HepG2 (cell line): Measurements from ENCODE around the gene FOXD3. TPM values are rescaled to one million over a fixed set of nuclear protein-coding genes. Genes with fewer than 3 reads are reported as not detected.

Experiments
- ELF3 ChIP-seq: IDR thresholded peaks from 2 replicates; pipeline ENCODE4 v1.6.1; 2016; ENCODE audit warnings: missing genetic modification reagents, missing compliant biosample characterization
- RARG ChIP-seq: sonication (generic); formaldehyde crosslinking; IDR thresholded peaks from 2 replicates; pipeline ENCODE4 v1.4.0; 2020; ENCODE audit warnings: low read depth, mild to moderate bottlenecking, missing genetic modification reagents
- SRSF1 ChIP-seq: fragments of 200-400 bp; formaldehyde crosslinking; optimal IDR thresholded peaks from 2 replicates; pipeline ENCODE3; 2017; ENCODE audit warnings: mild to moderate bottlenecking, low read depth, low read length, moderate library complexity
- ZFP36L1 ChIP-seq: sonication (generic); formaldehyde crosslinking; IDR thresholded peaks from 2 replicates; pipeline ENCODE4 v1.8.0; 2022; ENCODE audit warnings: mild to moderate bottlenecking, missing genetic modification reagents, moderate library complexity
- ZNF225 ChIP-seq: sonication (generic); formaldehyde crosslinking; IDR thresholded peaks from 2 replicates; pipeline ENCODE4 v1.4.0; 2020; ENCODE audit warnings: mild to moderate bottlenecking, missing genetic modification reagents
- polyA plus RNA-seq, 8 experiments: library from polyadenylated mRNA; depleted of rRNA in 3 of 8; stranded (reverse) in 7 of 8; unstranded in 1 of 8; fragments of >200 nt; fragmentation: Illumina TruSeq in 4 of 8; extraction: Trizol in 4 of 8; gene quantifications; 2 replicates each; pipeline versions ENCODE4 v1.2.1 to v1.2.3, GENCODE V29; 2011 to 2016; ENCODE audit warnings: low read depth in 4 of 8, missing spikeins in 1 of 8, mixed read lengths in 1 of 8; ENCODE audit not compliant: insufficient read depth in 1 of 8
- total RNA-seq, 5 experiments: library from RNA; depleted of rRNA; stranded (reverse); fragments of >200 nt; fragmentation: Illumina TruSeq; extraction: Trizol; gene quantifications; 2 replicates each; pipeline ENCODE4 v1.2.3, GENCODE V29; 2016; ENCODE audit warnings: low read depth in 1 of 5
- TF ChIP-seq, protein P1 (sequence below): sonication (generic); formaldehyde crosslinking; IDR thresholded peaks from 2 replicates; pipeline ENCODE4 v1.5.1; 2020; ENCODE audit warnings: missing genetic modification reagents, mild to moderate bottlenecking, borderline replicate concordance
- TF ChIP-seq, protein P2 (sequence below): sonication (generic); formaldehyde crosslinking; conservative IDR thresholded peaks from 2 replicates; pipeline ENCODE4 v1.5.0; 2020; ENCODE audit warnings: missing genetic modification reagents
- TF ChIP-seq, protein P3 (sequence below): sonication (generic); formaldehyde crosslinking; IDR thresholded peaks from 2 replicates; pipeline ENCODE4 v1.5.0; 2020; ENCODE audit warnings: missing genetic modification reagents
- TF ChIP-seq, protein P4 (sequence below): sonication (generic); formaldehyde crosslinking; IDR thresholded peaks from 2 replicates; pipeline ENCODE4 v1.4.0; 2020; ENCODE audit warnings: missing genetic modification reagents

Gene FOXD3
- total and polyA plus RNA-seq, 2 of the 13 experiments (the other 11 are each of a cell fraction or from before 2014, with no cell fraction given): not detected

DNA sequence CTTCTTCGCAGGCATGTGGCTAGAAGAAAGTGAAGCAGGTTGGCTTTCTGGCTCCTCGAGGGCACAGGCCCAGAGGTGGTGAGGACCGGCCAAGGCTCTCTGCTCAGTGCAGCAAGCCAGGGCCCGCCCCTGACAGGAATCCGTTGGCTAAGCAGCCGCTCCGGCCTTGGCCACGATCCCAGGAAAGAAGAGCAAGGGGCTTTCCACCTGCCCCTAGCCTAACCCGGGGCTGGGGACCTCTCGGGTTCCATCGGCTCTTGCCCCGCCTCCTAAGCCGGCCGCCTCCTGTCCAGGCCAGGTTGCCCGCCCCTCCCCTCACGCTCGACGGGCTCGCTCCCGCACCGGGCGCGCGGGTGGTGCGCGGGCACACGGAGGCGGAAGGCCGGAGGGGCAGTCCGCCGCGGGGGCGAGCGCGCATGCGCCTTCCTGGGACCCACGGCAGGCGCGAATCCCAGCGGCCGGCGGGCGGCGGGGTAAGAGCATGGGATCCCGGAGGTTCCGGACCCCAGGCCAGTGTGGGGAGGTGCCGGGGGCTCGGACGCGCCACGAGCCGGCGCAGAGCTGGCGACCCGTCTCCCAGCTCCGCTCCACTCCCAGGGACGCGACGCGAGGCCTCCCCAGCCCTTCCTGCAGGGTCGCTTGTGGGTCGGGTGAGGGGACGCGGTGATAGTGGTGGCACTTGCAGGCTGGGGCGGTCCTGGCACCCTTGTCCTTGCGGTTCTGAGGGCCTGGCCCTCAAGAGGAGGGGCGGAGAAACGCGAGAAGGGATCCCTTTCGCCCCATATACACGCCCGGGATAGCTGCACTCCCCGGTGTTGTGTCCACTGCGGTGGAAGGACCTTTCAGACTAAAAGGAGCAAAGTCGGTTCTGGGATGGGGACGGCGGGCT, 45.1 kb downstream of the FOXD3 start, which contains the start of gene ALG6 (continued):
- TF ChIP-seq ZFP36L1 (CRISPR knock-in tag) (0 out of 2 replicates have a peak, but pooled peaks have one; percentile 36), RARG (CRISPR knock-in tag) (no peak), ZNF225 (CRISPR knock-in tag) (0 out of 2 replicates have a peak, but pooled peaks have one; percentile 58), ELF3 (CRISPR knock-in tag) (no peak; the same call in 1 of the 2 replicates), SRSF1 (no peak)
- TF ChIP-seq, protein P1, sequence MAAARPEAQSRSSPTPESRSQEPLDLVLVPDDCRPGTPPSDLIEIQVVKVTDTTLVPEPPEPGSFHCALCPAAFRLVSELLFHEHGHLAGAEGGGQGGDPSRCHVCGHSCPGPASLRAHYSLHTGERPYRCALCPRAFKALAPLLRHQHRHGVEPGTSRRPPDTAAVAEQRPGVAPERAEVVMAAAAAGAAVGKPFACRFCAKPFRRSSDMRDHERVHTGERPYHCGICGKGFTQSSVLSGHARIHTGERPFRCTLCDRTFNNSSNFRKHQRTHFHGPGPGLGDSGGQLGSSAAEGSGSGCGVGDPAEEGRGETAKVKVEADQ (CRISPR knock-in tag): no peak
- TF ChIP-seq, protein P2, sequence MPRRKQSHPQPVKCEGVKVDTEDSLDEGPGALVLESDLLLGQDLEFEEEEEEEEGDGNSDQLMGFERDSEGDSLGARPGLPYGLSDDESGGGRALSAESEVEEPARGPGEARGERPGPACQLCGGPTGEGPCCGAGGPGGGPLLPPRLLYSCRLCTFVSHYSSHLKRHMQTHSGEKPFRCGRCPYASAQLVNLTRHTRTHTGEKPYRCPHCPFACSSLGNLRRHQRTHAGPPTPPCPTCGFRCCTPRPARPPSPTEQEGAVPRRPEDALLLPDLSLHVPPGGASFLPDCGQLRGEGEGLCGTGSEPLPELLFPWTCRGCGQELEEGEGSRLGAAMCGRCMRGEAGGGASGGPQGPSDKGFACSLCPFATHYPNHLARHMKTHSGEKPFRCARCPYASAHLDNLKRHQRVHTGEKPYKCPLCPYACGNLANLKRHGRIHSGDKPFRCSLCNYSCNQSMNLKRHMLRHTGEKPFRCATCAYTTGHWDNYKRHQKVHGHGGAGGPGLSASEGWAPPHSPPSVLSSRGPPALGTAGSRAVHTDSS (CRISPR knock-in tag): no peak
- TF ChIP-seq, protein P3, sequence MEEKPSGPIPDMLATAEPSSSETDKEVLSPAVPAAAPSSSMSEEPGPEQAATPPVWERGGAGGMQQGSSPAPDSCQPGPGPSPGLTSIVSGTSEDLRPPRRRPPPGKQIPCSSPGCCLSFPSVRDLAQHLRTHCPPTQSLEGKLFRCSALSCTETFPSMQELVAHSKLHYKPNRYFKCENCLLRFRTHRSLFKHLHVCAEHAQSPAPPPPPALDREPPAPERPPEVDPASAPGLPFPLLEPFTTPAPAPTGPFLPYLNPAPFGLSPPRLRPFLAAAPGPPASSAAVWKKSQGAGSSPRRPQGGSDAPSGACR (CRISPR knock-in tag): peak; percentile 74; the same call in 1 of the 2 replicates
- TF ChIP-seq, protein P4, sequence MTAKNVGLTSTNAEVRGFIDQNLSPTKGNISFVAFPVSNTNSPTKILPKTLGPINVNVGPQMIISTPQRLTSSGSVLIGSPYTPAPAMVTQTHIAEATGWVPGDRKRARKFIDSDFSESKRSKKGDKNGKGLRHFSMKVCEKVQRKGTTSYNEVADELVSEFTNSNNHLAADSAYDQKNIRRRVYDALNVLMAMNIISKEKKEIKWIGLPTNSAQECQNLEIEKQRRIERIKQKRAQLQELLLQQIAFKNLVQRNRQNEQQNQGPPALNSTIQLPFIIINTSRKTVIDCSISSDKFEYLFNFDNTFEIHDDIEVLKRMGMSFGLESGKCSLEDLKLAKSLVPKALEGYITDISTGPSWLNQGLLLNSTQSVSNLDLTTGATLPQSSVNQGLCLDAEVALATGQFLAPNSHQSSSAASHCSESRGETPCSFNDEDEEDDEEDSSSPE: peak; percentile 71
